Uterus (tissue), 4 donors: ENCODE data around the gene KRTAP10-2. TPM values are rescaled to one million over a fixed set of nuclear protein-coding genes. Genes with fewer than 3 reads are reported as not detected.

Experiments used
- DNase-seq, 2 donors: peaks; one replicate each; pipeline ENCODE4 v3.0.0-alpha.2; 2019 to 2020
- H3K27ac ChIP-seq, 2 donors: fragments of 200-600 bp; sonication (generic); 1 replicate in 1 of 2; 2 replicates in 1 of 2; pipeline ENCODE4 v1.5.1; 2016 to 2018
- H3K27me3 ChIP-seq, 2 donors: fragments of 200-600 bp; sonication (generic); one replicate each; pipeline ENCODE4 v1.5.1; 2018 to 2019; ENCODE audit warnings: control low read depth in 1 of 2
- H3K36me3 ChIP-seq, 2 donors: fragments of 200-600 bp; sonication (generic); one replicate each; pipeline ENCODE4 v1.5.1; 2019; ENCODE audit warnings: control low read depth in 1 of 2
- H3K4me1 ChIP-seq, 2 donors: fragments of 200-600 bp; sonication (generic); one replicate each; pipeline ENCODE4 v1.5.1; 2018 to 2019; ENCODE audit warnings: control low read depth in 1 of 2
- H3K4me3 ChIP-seq, 2 donors: fragments of 200-600 bp; sonication (generic); 1 replicate in 1 of 2; 2 replicates in 1 of 2; pipeline ENCODE4 v1.5.1; 2018 to 2019; ENCODE audit warnings: mild to moderate bottlenecking in 1 of 2
- H3K9me3 ChIP-seq, 2 donors: fragments of 200-600 bp; sonication (generic); one replicate each; pipeline ENCODE4 v1.5.1; 2019; ENCODE audit warnings: control low read depth in 1 of 2
- CTCF ChIP-seq, 4 experiments: fragments of 200-600 bp in 2 of 4; fragments of 450-650 bp in 2 of 4; sonication (generic) in 2 of 4; IDR thresholded peaks; one replicate each; pipeline ENCODE4 v1.5.1; 2016 to 2019; ENCODE audit warnings: antibody characterized with exemption in 4 of 4, mild to moderate bottlenecking in 2 of 4, moderate library complexity in 1 of 4
- POLR2A ChIP-seq, 2 donors: fragments of 450-650 bp; IDR thresholded peaks; one replicate each; pipeline ENCODE4 v1.6.1; 2016; ENCODE audit warnings: antibody characterized with exemption in 2 of 2, mild to moderate bottlenecking in 1 of 2, moderate library complexity in 1 of 2
- intact Hi-C: fragments of 100-400 bp; cut with DNase I; formaldehyde crosslinking; loops from one replicate; pipeline ENCODE4 v1.15.1; 2023; ENCODE audit warnings: low total_unique reads
- total RNA-seq, 4 donors: library from RNA; depleted of rRNA in 3 of 4; stranded (reverse); fragments of >200 nt in 3 of 4; gene quantifications; one replicate each; pipeline versions ENCODE4 v1.1.0 to v1.2.4, GENCODE V29; 2014 to 2023
- donor health status: DM: yes; HTN: yes; CAD: no.

The KRTAP10-2 gene
- total RNA-seq, 4 donors from 2014 or later, result not detected

GRCh38 chr21:44516828-44517174 lies 34.5 kb downstream of the KRTAP10-2 start:
- Histone ChIP-seq H3K4me3 (no peak overlapping the region), H3K27ac (no peak overlapping the region), H3K27me3 (no peaks in the 10 kb centered on the region), H3K36me3 (no peaks in the 10 kb centered on the region), H3K9me3 (no peaks in the 10 kb centered on the region), H3K4me1 (no peaks in the 10 kb centered on the region)
- intact Hi-C loops, result no loop called here
- no peak for TF ChIP-seq CTCF (IDR thresholded peaks at IDR 0.05)
- TF ChIP-seq POLR2A (IDR thresholded peaks at IDR 0.05), result no peak
- no peak for DNase-seq

DNA sequence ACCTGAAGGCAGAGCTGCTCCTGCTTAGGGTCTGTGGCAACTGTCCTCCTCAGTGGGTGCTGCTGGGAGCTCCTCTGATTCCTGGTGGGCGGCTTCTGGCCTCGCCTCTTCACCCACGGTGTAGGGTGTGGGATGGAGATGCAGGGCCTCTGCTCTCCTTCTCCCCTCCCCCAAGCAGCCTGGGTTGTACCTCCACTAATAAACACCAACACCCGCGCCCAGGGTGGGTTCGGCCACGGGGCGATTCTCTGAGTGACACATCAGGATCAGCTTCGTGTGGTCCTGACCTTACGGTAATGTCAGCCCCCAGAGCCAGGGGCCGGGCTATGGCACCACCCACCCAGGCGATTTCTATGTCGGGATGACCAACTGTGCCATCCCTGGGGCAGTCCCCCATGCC lies 35.0 kb downstream of the KRTAP10-2 start:
- H3K4me1 ChIP-seq, result no peaks in the 10 kb centered on the region
- no peak for DNase-seq
- no peak overlapping the region for H3K27ac ChIP-seq
- H3K4me3 ChIP-seq, result no peak overlapping the region
- H3K27me3 ChIP-seq, result no peaks in the 10 kb centered on the region
- H3K36me3 ChIP-seq, result no peaks in the 10 kb centered on the region
- TF ChIP-seq CTCF (IDR thresholded peaks at IDR 0.05) (no peak), POLR2A (IDR thresholded peaks at IDR 0.05) (no peak)
- intact Hi-C loops, result no loop called here
- no peaks in the 10 kb centered on the region for H3K9me3 ChIP-seq

DNA sequence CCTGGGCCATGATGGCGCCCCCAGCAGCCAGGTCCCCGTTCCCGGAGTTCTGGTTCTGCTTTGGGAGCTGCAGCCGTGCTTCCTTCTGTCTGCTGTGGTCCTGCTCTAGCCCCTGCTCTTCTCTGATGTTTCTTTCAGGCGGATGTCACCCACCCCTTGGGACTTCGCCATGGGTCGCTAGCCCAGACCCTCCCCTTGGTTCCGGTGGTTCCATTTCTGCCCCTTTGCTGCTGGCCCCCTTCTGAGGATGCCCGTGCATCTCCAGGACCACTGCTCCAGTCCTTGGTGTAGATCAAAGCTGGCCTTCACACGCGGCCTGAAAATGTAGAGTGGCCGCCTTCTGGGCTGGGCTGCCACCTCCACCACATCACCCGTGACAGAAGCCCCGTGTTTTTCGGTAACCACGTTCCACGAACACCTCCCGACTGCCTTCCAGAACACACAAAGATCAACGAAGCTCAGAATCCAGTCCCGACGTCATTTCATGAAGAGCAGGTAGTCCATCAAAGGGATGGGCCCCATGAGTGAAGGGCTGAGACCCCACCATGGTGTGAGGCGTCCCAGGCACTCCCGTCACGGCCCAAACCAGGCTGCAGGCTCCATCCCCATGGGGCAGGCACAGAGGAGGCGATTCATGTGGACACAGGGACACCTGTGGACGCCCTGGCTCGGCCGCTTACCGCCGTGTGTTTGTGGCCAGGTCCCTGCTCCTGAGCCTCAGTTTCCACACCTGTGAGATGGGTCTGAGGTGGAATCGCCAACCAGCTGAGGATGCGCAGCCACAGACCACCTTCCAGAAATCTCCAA lies 35.7 kb downstream of the KRTAP10-2 start:
- Histone ChIP-seq H3K36me3 (no peaks in the 10 kb centered on the region), H3K4me3 (no peak overlapping the region), H3K27ac (no peak overlapping the region), H3K27me3 (no peaks in the 10 kb centered on the region), H3K9me3 (no peaks in the 10 kb centered on the region), H3K4me1 (no peaks in the 10 kb centered on the region)
- no peak for DNase-seq
- intact Hi-C loops, result no loop called here
- TF ChIP-seq CTCF (IDR thresholded peaks at IDR 0.05) (no peak), POLR2A (IDR thresholded peaks at IDR 0.05) (no peak)

DNA sequence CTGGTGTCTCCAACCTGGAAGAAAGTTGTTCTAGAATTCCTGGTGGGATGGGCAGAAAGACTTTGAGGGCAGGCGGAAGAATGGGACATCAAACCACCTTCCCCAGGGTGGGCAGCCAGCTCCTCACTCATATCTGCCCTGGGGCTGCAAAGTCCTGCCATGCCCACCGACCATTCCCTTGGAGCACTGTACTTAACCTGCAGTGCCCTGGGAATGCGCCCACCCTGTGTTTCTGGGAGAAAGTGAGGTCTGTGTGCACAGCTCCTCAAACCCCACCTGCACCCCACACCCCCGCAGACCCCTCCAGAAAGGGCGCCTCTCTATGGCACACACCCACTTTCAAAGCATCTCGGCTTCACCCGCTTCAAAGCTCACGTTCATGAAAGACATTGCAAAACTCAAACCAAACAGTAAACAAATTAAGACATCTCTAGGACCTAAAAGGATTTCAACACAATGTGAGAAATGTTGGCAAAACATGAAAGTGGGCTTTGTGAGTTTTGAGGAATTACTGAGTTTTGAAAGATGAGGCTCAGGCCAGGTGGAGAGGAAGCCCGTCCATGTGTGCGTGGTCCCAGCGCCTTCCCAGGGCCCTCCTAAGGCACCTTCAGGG lies 36.5 kb downstream of the KRTAP10-2 start:
- Histone ChIP-seq H3K27me3 (no peaks in the 10 kb centered on the region), H3K36me3 (no peaks in the 10 kb centered on the region), H3K27ac (no peak overlapping the region), H3K9me3 (no peaks in the 10 kb centered on the region), H3K4me3 (no peak overlapping the region), H3K4me1 (no peaks in the 10 kb centered on the region)
- TF ChIP-seq POLR2A (IDR thresholded peaks at IDR 0.05), result no peak
- TF ChIP-seq CTCF (IDR thresholded peaks at IDR 0.05), result no peak
- no peak for DNase-seq
- intact Hi-C loops, result no loop called here

GRCh38 chr21:44514218-44514520 lies 37.1 kb downstream of the KRTAP10-2 start:
- Histone ChIP-seq H3K9me3 (no peaks in the 10 kb centered on the region), H3K27me3 (no peaks in the 10 kb centered on the region), H3K4me3 (no peak overlapping the region), H3K36me3 (no peaks in the 10 kb centered on the region), H3K4me1 (no peaks in the 10 kb centered on the region), H3K27ac (no peak overlapping the region)
- DNase-seq, result no peak
- TF ChIP-seq CTCF (IDR thresholded peaks at IDR 0.05) (no peak), POLR2A (IDR thresholded peaks at IDR 0.05) (no peak)
- intact Hi-C loops, result no loop called here
